OCI-LY1 (cell line): ENCODE data around the gene LIPN.
A peak's percentile ranks its signal among the peaks of the same experiment; 100 is the strongest.

Experiments used
- CTCF ChIP-seq: fragments of 200-600 bp; sonication (generic), shearing (Covaris generic); IDR thresholded peaks from 2 replicates; pipeline ENCODE4 v1.5.1; 2017; ENCODE audit warnings: mild to moderate bottlenecking, antibody characterized with exemption, low read length, moderate library complexity, mixed read lengths
- EZH2 ChIP-seq: fragments of 200-600 bp; sonication (generic), shearing (Covaris generic); IDR thresholded peaks from 2 replicates; pipeline ENCODE4 v1.8.0; 2017; ENCODE audit warnings: borderline replicate concordance, mixed run types, mild to moderate bottlenecking, antibody characterized with exemption, low read length, moderate library complexity, mixed read lengths

- TF ChIP-seq CTCF (peak; percentile 53), EZH2 (no peak)
These were observed 31.6 kb upstream of the LIPN start for GRCh38 chr10:88728107-88728763.
